ENCODE results near the gene SLC30A4. TPM values are rescaled to one million over a fixed set of nuclear protein-coding genes. Genes with fewer than 3 reads are reported as not detected.

SLC30A4 gene
- total RNA-seq, 2 experiments from 2014 or later, result 1.5 to 2.0 TPM

Other genes starting within 250 kb of the SLC30A4 start
- 1 to 10 TPM in 1 of 2 experiments, under 1 TPM in 1; 0.62 to 1.3 TPM for gene GATM, start 144.2 kb downstream of the SLC30A4 start, total RNA-seq
- gene BLOC1S6, start 64.6 kb upstream of the SLC30A4 start, total RNA-seq, result 10 to 100 TPM; 48.5 to 49.4 TPM
- 100 to 1,000 TPM; 181 to 194 TPM for gene SQOR, start 112.3 kb upstream of the SLC30A4 start, total RNA-seq

All from activated CD4-positive, alpha-beta memory T cell treated with anti-CD3 and anti-CD28 coated beads for 36 hours (primary cell).